ENCODE results near the gene THAP8.

Gene THAP8

GRCh38 chr19:36027696-36028095, 26.4 kb downstream of the THAP8 start:
- no peak for DNase-seq

- no peak for DNase-seq
These were observed 27.8 kb downstream of the THAP8 start for GRCh38 chr19:36026091-36026876.

- DNase-seq: no peak
These were observed 28.5 kb downstream of the THAP8 start for GRCh38 chr19:36025541-36025940.

GRCh38 chr19:36023432-36023831, 30.7 kb downstream of the THAP8 start:
- no peak for DNase-seq

GRCh38 chr19:36019061-36019670, 34.9 kb downstream of the THAP8 start:
- DNase-seq: no peak

GRCh38 chr19:36014012-36014924, 39.8 kb downstream of the THAP8 start, which contains the start of gene ALKBH6:
Gene ALKBH6, minus strand, starts transcription at chr19:36014213. Its CDS starts 816 bp downstream, at chr19:36013397.
- DNase-seq: peak; percentile 99

- DNase-seq: no peak
These were observed 40.6 kb downstream of the THAP8 start for GRCh38 chr19:36013280-36014011.

GRCh38 chr19:36010402-36010801, 43.7 kb downstream of the THAP8 start:
- DNase-seq: no peak

- DNase-seq: no peak
These were observed 44.3 kb downstream of the THAP8 start for GRCh38 chr19:36009633-36010379.

- DNase-seq: peak; percentile 32
These were observed 44.9 kb downstream of the THAP8 start for GRCh38 chr19:36009220-36009619.

GRCh38 chr19:36008336-36008978, 45.6 kb downstream of the THAP8 start, which contains the start of gene SYNE4:
Gene SYNE4, minus strand, starts transcription at chr19:36008813. Its CDS starts 132 bp downstream, at chr19:36008681.
- peak; percentile 39 for DNase-seq

- no peak for DNase-seq
These were observed 47.1 kb downstream of the THAP8 start for GRCh38 chr19:36006955-36007354.

GRCh38 chr19:36003284-36003683, 50.8 kb downstream of the THAP8 start:
- DNase-seq: no peak

GRCh38 chr19:36001605-36002004, 52.5 kb downstream of the THAP8 start:
- no peak for DNase-seq

- no peak for DNase-seq
These were observed 57.3 kb downstream of the THAP8 start for GRCh38 chr19:35996777-35997176.

- DNase-seq: peak; percentile 85
These were observed 58.8 kb downstream of the THAP8 start, which contains the start of gene SDHAF1 for GRCh38 chr19:35995048-35995993. Gene SDHAF1, plus strand, starts transcription at chr19:35995188. Its CDS starts 87 bp downstream, at chr19:35995275.

GRCh38 chr19:35993923-35994598, 60.0 kb downstream of the THAP8 start:
- DNase-seq: no peak

- DNase-seq: no peak
These were observed 60.9 kb downstream of the THAP8 start for GRCh38 chr19:35992907-35993765.

Measured in DMS153 (cell line).